GM19463 (cell line): Measurements from ENCODE around the gene RBFOX1.
"Not testable (repeated sequence)": the region's sequence is repeated elsewhere in the genome, so short reads cannot be mapped to it uniquely, and the experiment has no call there.

Experiments used
- ATAC-seq: cut with Tn5 transposase; IDR thresholded peaks from one replicate; pipeline ENCODE4 v1.9.1; 2021; ENCODE audit warnings: mild to moderate bottlenecking, moderate library complexity; ENCODE audit not compliant: unreplicated experiment

The RBFOX1 gene

DNA sequence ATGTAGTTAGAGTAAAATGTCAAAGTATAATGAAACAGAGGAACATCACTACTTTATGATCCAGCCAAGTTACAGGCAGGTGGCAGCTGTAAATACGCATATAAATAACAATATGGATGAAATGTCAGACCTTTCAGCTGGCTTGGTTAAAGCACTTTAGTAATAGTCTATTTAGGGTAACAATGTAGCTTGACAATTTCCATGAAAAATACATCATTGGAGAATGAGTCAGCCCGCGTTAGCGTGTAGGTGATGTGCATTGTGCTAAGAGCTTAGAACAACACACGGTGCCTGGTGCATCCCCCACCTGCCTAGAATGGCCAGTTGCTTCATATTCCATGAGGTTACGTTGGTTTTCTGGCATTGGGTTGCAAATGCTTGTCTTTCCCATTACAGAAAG lies 119.4 kb downstream of the RBFOX1 start:
- ATAC-seq, result no peak

DNA sequence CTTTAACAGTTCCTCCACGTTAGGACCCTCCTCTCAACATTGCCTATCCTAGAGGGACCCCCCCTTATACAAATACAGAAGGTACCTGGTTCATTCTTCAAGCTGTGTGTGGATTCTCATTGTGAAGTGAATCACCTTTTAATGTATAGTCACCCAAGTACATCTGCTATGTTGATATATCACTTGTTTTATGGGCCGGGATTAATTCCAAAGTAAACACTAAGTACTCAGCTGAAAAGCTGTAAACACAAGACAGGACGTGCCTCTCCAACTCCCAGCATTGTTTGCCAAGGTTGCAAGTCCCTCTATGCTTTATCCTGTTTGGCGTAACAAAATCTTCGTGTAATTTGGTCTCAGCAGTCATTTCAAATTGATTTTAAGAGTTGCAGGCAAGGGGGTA lies 123.6 kb downstream of the RBFOX1 start:
- ATAC-seq, result no peak

DNA sequence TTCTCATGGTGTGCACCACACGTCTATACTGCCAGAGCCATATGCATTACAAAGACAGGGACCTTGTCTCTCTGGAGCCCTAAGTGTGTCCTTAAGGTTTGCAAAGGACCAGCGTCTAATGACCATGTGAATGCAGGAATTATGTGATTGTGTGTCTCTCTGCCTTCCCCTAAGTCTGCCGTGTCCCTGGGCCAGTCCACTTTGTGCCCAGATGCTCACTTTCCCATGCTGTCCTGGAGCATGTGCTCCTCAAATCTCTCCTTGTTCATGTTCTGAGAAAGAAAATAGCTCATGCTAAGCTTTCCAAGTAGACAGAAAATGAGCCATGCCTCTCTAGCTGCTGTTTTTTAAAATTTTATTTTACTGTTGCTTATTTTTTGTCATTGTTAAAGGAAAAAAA lies 125.5 kb downstream of the RBFOX1 start:
- no peak for ATAC-seq

DNA sequence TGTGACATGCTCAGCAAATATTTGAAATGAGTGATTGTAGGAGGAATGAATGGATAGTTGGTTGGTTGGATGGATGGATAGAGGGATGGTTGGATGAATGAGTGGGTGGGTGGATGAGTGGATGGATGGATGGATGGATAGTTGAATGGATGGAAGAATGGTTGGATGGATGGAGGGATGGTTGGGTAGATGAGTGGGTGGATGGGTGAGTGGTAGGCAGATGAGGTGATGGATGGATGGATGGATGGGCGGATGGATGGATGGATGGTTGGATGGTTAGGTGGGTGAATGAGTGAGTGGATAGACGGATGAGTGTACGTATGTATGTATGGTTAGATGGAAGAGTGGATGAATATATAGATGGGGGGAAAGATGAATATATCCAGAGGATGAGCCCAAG lies 137.7 kb downstream of the RBFOX1 start:
- ATAC-seq, result no peak

DNA sequence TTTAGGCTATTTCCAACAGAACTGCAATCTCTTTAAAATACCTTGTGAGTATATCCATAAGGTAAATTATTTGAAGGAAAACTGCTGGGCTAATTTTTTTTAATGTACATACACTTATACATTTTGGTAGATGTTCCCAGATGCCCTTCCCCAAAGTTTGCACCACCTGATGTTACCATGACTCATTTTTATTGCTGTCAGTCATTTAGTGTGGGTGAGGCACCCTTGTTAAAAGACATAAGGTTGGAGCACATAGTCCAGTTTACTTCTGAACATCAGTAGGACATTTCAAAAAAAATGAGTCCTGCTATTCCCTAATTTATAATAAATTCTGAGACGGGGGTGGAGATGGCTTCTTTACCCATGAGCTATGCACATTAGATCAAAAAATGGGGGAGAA lies 138.6 kb downstream of the RBFOX1 start:
- no peak for ATAC-seq

DNA sequence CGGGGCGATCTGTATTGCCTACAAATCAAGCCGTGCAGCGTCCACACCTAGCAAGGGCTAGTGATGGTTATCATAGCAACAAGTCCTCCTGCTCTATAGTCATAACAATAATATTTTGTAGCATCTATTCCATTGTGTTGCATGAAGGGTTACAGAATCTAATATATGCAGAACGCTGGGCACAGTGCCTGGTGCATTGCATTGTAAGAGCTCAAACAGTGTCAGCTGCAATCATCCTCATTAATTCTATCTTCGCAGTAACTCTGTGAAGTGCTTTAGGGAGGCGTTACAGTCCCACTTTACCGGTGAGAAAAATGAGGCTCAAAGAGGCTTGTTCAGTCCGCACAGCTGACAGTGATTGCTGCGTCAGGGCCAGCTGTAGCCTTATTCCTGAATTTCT lies 149.4 kb downstream of the RBFOX1 start:
- no peak for ATAC-seq

DNA sequence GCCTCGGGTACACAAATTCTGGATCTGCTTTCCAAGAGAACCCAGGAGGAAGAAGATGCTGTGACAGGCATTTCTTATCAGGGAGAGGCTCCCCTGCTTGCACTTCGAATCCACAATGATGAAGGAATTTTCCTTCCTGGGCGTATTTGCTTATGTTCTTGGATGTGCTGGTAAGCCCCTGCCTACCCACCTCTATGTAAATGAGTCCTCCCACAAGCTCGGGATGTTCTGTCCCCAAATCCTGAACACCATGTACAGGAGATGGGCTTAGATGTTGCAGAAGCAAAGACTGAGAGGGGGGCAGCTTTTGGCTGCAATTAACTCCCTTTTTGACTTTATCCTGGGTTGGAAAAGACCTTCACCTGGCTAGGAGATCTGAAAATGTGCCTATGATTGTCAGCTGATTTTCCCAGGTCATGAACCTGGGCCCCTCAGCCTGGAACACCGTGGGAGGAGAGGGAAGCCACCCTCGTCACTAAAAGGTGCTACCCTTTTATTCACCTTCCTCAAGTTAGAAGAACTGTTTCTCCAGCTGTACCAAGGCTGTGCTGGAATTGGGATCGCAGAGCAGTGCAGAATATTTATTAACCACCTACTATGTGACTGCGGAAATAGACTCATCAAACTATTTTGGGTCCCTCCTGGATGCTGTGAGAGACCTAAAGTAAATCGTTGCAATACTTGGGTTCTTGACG lies 150.1 kb downstream of the RBFOX1 start:
- no peak for ATAC-seq

DNA sequence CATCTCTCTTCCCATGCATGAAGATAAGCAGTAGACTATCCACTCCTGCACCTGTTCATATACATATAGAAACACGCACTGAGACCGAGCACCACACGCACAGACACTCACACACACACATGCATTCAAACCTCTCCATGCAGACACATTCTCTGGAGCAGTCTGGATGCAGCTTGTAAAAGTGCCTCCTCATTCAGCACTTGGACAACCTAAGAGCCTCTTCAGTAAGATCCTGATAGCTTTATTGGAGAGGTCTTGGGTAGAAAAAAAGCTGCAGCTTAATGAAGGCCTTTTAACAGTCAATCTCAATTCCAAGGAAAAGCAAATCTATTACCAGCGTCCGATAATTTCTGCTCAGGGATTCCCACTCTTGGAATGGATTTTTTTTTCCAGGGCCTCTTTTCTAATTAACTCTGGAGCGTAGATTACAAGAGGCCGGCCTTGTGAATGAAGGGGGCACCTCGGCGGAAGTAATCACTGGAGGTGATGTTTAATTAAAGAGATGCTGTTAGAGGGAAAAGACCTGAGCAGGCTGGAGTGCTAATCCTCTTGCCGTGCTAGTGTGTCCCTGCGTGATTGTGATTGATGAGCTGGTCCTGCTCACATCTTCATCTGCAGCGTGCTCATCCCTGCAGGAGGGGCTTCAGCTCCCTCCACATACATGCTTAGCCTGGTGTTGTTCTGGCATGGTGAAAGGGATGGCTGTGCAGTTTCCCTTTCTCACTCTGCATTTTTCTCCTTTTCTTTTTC lies 155.1 kb downstream of the RBFOX1 start:
- no peak for ATAC-seq

DNA sequence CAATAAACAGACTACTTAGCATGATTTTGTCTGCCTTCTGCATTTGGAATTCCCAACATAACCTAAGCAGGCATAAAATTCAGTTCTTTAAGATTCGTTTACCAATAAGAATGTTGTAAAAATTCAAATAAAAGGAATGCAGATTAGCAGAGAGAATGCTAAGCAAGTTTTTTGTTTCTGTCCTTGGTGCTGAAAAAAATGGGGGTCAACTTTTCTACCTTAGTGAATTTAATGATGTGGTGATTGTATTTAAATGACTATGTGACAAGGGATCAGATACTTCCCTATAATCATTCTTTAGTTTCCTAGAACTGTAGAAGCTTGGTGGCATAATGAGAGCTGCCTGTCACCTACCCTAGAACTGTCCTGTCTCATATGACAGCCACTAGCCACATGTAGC lies 159.5 kb downstream of the RBFOX1 start:
- no peak for ATAC-seq

DNA sequence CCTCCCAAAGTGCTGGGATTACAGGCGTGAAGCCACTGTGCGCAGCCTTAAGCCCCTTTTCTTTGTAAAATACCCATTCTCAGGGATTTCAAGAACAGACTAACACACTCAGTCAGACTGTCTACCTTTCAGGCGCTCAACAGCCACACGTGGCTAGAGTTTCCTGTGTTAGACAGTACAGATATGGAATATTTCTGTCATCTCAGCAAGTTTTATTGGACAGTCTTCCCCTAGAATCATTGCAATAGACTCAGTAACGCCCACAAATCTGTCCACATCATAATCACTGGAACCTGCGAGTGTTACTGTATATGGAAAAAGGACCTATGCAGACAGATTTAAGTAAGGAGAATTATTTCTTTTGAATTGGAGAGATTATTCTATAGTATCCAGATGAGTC lies 160.5 kb downstream of the RBFOX1 start:
- ATAC-seq, result no peak

DNA sequence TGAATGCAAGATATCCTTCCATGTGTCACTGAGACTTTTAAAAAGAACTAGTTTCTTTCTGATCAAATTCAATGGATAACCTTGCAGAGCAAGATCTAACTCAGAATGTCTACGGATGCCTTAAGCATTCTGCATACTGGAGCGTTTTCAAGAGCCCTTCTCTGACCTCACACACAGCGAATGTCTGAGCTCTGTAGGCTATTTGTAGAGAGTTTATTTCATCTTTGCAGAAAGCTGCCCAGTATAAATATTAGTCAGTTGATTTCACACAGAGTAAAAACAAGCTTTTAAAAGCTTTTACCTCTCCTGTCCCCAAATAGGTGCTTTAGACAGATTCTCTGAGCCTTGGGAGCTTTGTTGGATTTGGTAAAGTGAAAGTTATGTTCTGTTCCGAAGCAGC lies 165.0 kb downstream of the RBFOX1 start:
- ATAC-seq, result no peak

DNA sequence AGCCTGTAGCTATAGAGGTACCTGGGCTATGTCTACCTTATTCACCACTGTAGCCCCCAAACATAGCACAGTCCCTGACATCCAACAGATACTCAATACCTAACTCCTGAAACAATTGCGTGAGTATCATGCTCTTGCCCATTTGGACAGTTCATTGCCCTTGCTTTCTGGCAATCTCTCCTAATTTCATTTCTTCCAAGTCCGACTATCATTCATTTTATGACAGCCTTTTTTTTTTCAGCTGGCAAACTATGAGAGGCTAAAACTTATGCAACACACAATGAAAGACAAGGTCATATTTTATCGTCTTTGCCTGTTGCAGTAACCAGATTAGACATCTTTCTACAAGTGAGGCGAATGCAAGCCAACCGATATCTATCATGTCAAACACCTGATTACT lies 169.2 kb downstream of the RBFOX1 start:
- no peak for ATAC-seq

DNA sequence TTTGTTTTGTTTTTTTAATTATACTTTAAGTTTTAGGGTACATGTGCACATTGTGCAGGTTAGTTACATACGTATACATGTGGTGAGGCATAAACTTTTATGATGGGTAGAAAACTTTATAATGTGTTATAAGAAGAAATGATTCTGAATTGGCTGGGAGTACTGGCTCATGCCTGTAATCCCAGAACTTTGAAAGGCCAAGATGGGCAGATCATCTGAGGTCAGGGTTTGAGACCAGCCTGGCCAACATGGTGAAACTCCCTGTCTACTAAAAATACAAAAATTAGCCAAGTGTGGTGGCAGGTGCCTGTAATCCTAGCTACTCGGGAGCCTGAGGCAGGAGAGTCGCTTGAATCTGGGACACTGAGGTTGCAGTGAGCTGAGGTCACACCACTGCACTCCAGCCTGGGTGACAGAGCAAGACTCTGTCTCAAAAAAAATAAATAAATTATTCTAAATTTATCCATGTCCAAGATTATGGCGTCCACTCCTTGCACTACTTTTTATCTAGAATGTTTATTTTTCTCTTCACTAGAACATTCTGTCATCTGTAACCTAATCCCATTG lies 170.0 kb downstream of the RBFOX1 start:
- not testable (repeated sequence) for ATAC-seq

DNA sequence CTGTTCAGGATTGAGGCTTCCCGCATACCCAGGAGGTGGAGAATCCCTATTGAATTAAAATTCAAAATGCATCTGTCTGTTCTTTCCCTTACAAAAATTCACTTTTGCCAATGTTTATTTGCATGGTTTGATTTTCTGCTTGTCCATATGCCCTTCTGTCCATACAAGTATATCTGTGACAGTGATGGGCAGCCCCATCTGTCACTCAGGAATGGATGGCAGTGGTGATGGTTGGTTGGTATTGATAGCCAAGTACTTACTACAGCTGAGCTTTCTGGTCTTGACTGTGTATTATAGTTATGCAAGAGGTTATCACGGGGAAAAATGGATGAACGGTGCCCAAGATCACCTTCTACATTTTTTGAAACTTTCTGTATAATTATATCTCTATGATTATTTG lies 171.0 kb downstream of the RBFOX1 start:
- ATAC-seq, result no peak

DNA sequence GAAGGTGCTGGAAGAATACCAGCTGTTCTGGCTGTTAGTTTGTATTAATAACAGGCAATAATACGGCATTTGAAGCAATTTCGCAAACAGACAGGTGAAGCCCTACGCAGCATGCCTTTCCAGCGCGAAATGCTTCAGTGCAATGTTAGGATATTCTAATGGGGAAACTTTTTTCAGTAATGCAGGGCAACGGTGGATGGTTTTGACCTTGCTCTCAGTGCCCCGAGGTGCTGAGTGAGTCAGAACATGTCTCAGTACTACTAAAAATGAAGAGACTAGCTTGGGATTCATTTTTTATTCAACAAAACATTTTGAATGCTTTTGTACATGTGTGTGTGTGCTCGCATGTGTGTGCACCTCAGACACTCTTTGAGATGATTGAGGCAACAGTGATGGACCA lies 172.2 kb downstream of the RBFOX1 start:
- ATAC-seq, result no peak

DNA sequence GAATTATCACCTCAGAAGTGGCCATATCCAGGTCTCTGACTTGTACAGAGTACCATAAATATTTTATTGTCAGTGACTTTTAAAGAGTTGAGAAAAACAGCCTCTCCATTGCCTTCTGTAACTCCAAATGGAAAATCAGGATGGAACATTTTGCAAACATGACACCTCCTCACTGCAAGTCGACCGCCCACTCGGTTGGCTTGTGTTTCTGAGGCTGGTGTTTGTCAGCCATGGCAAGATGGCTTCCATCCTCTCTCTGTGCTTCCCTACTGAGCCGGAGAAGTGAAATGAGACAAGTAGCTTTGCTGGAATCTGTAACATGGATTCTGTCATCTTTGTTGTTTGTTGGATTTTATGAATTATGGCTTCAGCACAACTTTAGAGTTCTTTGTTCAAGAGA lies 172.8 kb downstream of the RBFOX1 start:
- no peak for ATAC-seq

DNA sequence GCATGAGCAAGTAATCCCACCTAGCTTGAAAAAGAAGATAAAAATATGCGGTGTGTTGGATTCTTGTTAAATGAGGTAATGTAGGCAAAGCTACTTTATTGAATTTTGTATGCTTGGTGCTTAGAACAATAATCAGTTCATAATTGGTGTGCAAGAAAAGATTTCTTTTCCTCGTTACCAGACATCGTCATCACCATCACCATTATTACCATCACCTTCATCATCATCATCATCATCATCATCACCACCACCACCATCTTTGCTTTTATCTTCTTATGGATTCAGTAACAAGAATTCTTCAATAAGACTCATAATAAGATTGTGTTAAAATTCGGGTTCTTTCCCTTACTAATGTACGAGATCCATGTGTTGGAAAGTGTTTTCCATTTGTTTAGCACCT lies 173.7 kb downstream of the RBFOX1 start:
- ATAC-seq, result no peak

DNA sequence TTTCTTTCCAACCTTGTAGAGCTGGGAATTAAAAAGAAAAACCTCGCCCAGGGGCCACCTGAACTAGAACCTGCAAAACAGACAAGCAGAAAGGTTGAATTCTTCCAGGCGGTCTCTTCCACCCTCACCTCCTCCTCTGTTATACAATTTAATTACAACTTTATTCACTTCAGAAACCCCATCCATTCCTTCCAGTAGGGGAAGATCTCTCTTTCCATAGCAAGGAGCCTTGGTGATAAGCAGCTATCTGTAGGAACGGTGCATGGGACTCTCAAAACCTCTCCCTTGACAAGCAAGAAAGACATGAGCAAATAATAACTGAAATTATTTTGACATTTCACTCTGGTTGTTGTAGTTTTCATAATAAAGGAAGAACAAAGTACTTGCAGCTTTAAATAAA lies 176.0 kb downstream of the RBFOX1 start:
- no peak for ATAC-seq

DNA sequence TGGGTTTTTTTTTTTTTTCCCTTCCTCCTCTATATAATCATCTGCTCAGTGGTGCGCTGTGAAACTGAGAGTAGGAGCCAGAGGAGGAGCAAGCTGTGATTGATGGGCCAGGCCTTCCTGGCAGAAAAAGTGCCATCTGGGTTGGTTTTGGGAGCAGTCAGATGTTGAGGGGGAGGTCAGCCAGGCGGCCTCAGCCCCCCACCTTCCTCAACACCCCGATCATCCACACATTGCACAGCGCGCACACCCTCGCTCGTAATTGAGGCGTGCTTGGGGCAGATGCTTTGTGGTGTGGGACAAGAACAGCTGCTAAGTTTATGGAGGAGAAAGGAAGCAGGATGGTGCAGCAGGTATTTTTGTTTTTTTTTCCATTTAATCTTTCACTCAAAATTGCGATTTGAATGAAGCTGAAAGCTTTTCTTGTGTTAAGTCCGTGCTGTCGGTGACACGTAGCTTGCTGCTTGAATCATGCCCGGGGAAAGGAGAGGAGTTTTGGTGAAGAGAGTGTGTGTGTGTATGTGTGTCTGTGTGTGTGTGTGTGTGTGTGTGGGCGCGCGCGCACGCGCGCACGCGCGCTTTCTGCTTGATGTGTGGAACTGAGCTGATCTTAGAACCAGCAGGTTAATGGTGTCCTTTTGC lies 177.4 kb downstream of the RBFOX1 start:
- no peak for ATAC-seq

DNA sequence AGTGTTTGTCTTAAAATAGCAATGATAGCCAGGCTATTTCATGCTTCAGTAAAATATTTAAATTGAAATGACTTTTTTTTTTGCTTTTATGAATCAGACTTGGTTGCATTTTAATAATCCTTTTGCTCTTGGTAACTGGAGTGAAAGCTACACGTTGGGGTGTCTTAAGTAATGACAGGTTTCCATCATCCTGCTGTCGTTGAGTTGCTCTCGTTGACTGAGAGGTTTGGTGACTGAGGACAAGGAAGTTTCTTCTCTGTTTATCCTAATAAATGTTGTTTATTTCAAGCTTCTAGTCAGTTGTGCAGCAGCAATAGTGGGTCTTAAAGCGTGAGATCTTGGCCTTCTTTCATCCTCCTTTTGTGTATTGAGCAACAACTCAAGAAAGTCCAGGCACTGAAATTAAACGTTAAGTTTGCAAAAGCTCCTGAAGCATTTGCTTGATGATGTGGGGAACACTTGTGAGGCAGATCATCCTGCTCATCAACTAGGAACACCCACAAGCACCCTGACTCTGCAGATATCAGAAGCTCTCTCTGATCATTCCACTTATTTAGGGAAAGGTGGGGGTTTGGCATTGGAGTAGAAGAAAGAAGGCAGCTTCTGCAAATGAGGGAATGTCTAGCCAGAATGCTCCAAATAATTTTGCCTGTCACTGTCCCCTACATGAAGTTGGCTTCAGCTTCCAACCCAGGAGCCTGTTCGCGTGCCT lies 179.1 kb downstream of the RBFOX1 start:
- no peak for ATAC-seq

DNA sequence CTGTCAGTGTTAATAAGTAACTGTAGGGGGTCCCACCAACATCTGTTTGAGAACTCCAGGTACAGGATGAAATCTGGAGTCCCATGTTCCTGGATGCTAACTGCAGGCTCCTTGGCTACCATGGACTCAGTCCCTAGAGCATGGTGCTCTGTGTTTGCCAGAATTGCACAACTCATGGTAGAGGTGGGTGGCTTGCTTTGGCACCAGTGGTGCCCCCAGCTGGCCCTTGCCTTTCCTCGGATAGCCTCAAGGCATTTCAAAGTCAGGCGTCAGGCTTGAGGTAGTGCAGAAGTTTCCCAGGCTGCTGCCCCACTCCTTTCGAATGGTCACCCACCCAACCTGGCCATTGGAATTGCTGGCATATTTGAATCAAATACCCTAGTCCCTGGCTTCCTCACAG lies 179.9 kb downstream of the RBFOX1 start:
- no peak for ATAC-seq
